WERI-Rb-1 (cell line): ENCODE data around the gene DDC.

Source experiments
- DNase-seq: peaks from one replicate; pipeline ENCODE4 v3.0.0-alpha.2; 2020
- H3K27ac ChIP-seq: fragments of 250-450 bp; sonication (Bioruptor Pico); 2 replicates; pipeline ENCODE4 v1.5.1; 2020; ENCODE audit warnings: mild to moderate bottlenecking, moderate library complexity
- H3K27me3 ChIP-seq: fragments of 250-450 bp; sonication (Bioruptor Pico); 2 replicates; pipeline ENCODE4 v1.5.1; 2021; ENCODE audit warnings: mild to moderate bottlenecking, low read depth, moderate library complexity; ENCODE audit not compliant: insufficient read depth, severe bottlenecking
- H3K36me3 ChIP-seq: fragments of 250-450 bp; sonication (Bioruptor Pico); 2 replicates; pipeline ENCODE4 v1.5.1; 2020; ENCODE audit warnings: mild to moderate bottlenecking, moderate library complexity
- H3K4me3 ChIP-seq: 2 replicates; pipeline ENCODE4 v1.5.1; 2011; ENCODE audit warnings: low read depth, mild to moderate bottlenecking, control low read depth, low read length
- H3K9me3 ChIP-seq: fragments of 250-450 bp; sonication (Bioruptor Pico); 2 replicates; pipeline ENCODE4 v1.5.1; 2021; ENCODE audit warnings: mild to moderate bottlenecking, moderate library complexity; ENCODE audit not compliant: severe bottlenecking
- CTCF ChIP-seq: IDR thresholded peaks from 2 replicates; pipeline ENCODE4 v1.5.1; 2011; ENCODE audit warnings: low read depth, mild to moderate bottlenecking, control low read depth, inconsistent platforms, low read length

The DDC gene

GRCh38 chr7:50495746-50496145, 69.5 kb downstream of the DDC start:
- Histone ChIP-seq H3K27ac (no peak overlapping the region), H3K27me3 (no peaks in the 10 kb centered on the region), H3K9me3 (no peaks in the 10 kb centered on the region), H3K4me3 (no peak overlapping the region), H3K36me3 (no peaks in the 10 kb centered on the region)
- DNase-seq, result no peak
- no peak for TF ChIP-seq CTCF

- no peak for DNase-seq
- TF ChIP-seq CTCF, result no peak
- H3K4me3 ChIP-seq, result no peak overlapping the region
- H3K36me3 ChIP-seq, result no peaks in the 10 kb centered on the region
- H3K9me3 ChIP-seq, result peaks cover 5% of the 10 kb centered on the region
- no peak overlapping the region for H3K27ac ChIP-seq
- no peaks in the 10 kb centered on the region for H3K27me3 ChIP-seq
Measured at GRCh38 chr7:50492770-50493519, 72.3 kb downstream of the DDC start.

GRCh38 chr7:50491943-50492342, 73.3 kb downstream of the DDC start:
- TF ChIP-seq CTCF, result no peak
- no peaks in the 10 kb centered on the region for H3K36me3 ChIP-seq
- H3K9me3 ChIP-seq, result peaks cover 5% of the 10 kb centered on the region
- no peak overlapping the region for H3K4me3 ChIP-seq
- H3K27ac ChIP-seq, result no peak overlapping the region
- DNase-seq, result peak; percentile 34
- H3K27me3 ChIP-seq, result no peaks in the 10 kb centered on the region

GRCh38 chr7:50491209-50491608, 74.0 kb downstream of the DDC start:
- DNase-seq, result no peak

GRCh38 chr7:50488379-50488778, 76.8 kb downstream of the DDC start:
- Histone ChIP-seq H3K4me3 (no peak overlapping the region), H3K36me3 (no peaks in the 10 kb centered on the region), H3K27ac (no peak overlapping the region), H3K9me3 (peaks cover 5% of the 10 kb centered on the region), H3K27me3 (no peaks in the 10 kb centered on the region)
- no peak for DNase-seq
- TF ChIP-seq CTCF, result no peak

More at GRCh38 chr7:50491209-50491608, 74.0 kb downstream of the DDC start:
- no peak overlapping the region for H3K27ac ChIP-seq
- no peaks in the 10 kb centered on the region for H3K27me3 ChIP-seq
- no peaks in the 10 kb centered on the region for H3K36me3 ChIP-seq
- TF ChIP-seq CTCF, result no peak
- H3K9me3 ChIP-seq, result peaks cover 5% of the 10 kb centered on the region
- H3K4me3 ChIP-seq, result no peak overlapping the region

GRCh38 chr7:50486512-50486911, 78.7 kb downstream of the DDC start:
- Histone ChIP-seq H3K27ac (no peak overlapping the region), H3K4me3 (no peak overlapping the region), H3K36me3 (no peaks in the 10 kb centered on the region), H3K27me3 (no peaks in the 10 kb centered on the region), H3K9me3 (peaks cover 5% of the 10 kb centered on the region)
- no peak for TF ChIP-seq CTCF
- DNase-seq, result no peak
